Astrocyte (in vitro differentiated cells and primary cell): Measurements from ENCODE around the gene NTN1. TPM values are rescaled to one million over a fixed set of nuclear protein-coding genes. Genes with fewer than 3 reads are reported as not detected.

Experiments used
- DNase-seq: peaks from one replicate; pipeline ENCODE4 v3.0.0-alpha.2; 2010; ENCODE audit warnings: low read depth
- FAIRE-seq: peaks from 2 replicates; lab custom pipeline; 2011; peaks lifted over from hg19 to GRCh38; lab: Jason Lieb, UNC
- H2AFZ ChIP-seq: 2 replicates; pipeline ENCODE4 v1.6.0; 2012; ENCODE audit warnings: low read depth, low read length, inconsistent platforms
- H3K27ac ChIP-seq: 2 replicates; pipeline ENCODE4 v1.5.1; 2011; ENCODE audit warnings: low read depth, low read length, inconsistent platforms
- H3K27me3 ChIP-seq: 2 replicates; pipeline ENCODE4 v1.6.0; 2011; ENCODE audit warnings: low read length, inconsistent platforms; ENCODE audit not compliant: insufficient read depth
- H3K36me3 ChIP-seq: 2 replicates; pipeline ENCODE4 v1.5.1; 2011; ENCODE audit warnings: low read length, inconsistent platforms; ENCODE audit not compliant: insufficient read depth
- H3K4me1 ChIP-seq: 2 replicates; pipeline ENCODE4 v1.5.1; 2011; ENCODE audit warnings: low read length, inconsistent platforms; ENCODE audit not compliant: insufficient read depth
- H3K4me2 ChIP-seq: 2 replicates; pipeline ENCODE4 v1.6.0; 2012; ENCODE audit warnings: low read length, inconsistent platforms
- H3K4me3 ChIP-seq: 2 replicates; pipeline ENCODE4 v1.5.1; 2011; ENCODE audit warnings: low read depth, mild to moderate bottlenecking, low read length, inconsistent platforms; ENCODE audit not compliant: insufficient read depth
- H3K79me2 ChIP-seq: 2 replicates; pipeline ENCODE4 v1.6.0; 2012; ENCODE audit warnings: mild to moderate bottlenecking, low read length, inconsistent platforms; ENCODE audit not compliant: insufficient read depth
- H3K9ac ChIP-seq: 2 replicates; pipeline ENCODE4 v1.6.0; 2012; ENCODE audit warnings: mild to moderate bottlenecking, low read length, inconsistent platforms
- H3K9me3 ChIP-seq: 2 replicates; pipeline ENCODE4 v1.5.1; 2012; ENCODE audit warnings: low read depth, mild to moderate bottlenecking, low read length, inconsistent platforms; ENCODE audit not compliant: insufficient read depth
- H4K20me1 ChIP-seq: 2 replicates; pipeline ENCODE4 v1.6.0; 2012; ENCODE audit warnings: low read length, inconsistent platforms; ENCODE audit not compliant: insufficient read depth
- H3K27ac Mint-ChIP-seq: one replicate; pipeline ENCODE4 v1.8.0; 2021; ENCODE audit warnings: mild to moderate bottlenecking, mixed read lengths; ENCODE audit not compliant: unreplicated experiment
- H3K27me3 Mint-ChIP-seq: one replicate; pipeline ENCODE4 v1.8.0; 2021; ENCODE audit warnings: low read depth, mixed read lengths; ENCODE audit not compliant: unreplicated experiment
- H3K36me3 Mint-ChIP-seq: one replicate; pipeline ENCODE4 v1.8.0; 2021; ENCODE audit warnings: low read depth, mixed read lengths; ENCODE audit not compliant: unreplicated experiment
- H3K4me1 Mint-ChIP-seq: one replicate; pipeline ENCODE4 v1.8.0; 2021; ENCODE audit warnings: low read depth, mixed read lengths; ENCODE audit not compliant: unreplicated experiment
- H3K4me3 Mint-ChIP-seq: one replicate; pipeline ENCODE4 v1.8.0; 2021; ENCODE audit warnings: mild to moderate bottlenecking, moderate library complexity, mixed read lengths; ENCODE audit not compliant: unreplicated experiment
- H3K9me3 Mint-ChIP-seq: one replicate; pipeline ENCODE4 v1.8.0; 2021; ENCODE audit warnings: mild to moderate bottlenecking, mixed read lengths; ENCODE audit not compliant: unreplicated experiment
- EZH2 ChIP-seq: IDR thresholded peaks from 2 replicates; pipeline ENCODE4 v1.6.1; 2012; ENCODE audit warnings: mild to moderate bottlenecking, low read length, inconsistent platforms; ENCODE audit not compliant: insufficient read depth
- total RNA-seq: library from RNA; stranded (reverse); gene quantifications from 2 replicates; pipeline ENCODE4 v1.2.1, GENCODE V29; 2021
- TF ChIP-seq, protein P1 (sequence below): IDR thresholded peaks from 2 replicates; pipeline ENCODE4 v1.5.1; 2011; ENCODE audit warnings: low read depth, mild to moderate bottlenecking, inconsistent platforms, low read length, moderate library complexity; ENCODE audit not compliant: insufficient read depth

The NTN1 gene
- total RNA-seq, 1 donor from 2014 or later = 9.8 TPM

DNA sequence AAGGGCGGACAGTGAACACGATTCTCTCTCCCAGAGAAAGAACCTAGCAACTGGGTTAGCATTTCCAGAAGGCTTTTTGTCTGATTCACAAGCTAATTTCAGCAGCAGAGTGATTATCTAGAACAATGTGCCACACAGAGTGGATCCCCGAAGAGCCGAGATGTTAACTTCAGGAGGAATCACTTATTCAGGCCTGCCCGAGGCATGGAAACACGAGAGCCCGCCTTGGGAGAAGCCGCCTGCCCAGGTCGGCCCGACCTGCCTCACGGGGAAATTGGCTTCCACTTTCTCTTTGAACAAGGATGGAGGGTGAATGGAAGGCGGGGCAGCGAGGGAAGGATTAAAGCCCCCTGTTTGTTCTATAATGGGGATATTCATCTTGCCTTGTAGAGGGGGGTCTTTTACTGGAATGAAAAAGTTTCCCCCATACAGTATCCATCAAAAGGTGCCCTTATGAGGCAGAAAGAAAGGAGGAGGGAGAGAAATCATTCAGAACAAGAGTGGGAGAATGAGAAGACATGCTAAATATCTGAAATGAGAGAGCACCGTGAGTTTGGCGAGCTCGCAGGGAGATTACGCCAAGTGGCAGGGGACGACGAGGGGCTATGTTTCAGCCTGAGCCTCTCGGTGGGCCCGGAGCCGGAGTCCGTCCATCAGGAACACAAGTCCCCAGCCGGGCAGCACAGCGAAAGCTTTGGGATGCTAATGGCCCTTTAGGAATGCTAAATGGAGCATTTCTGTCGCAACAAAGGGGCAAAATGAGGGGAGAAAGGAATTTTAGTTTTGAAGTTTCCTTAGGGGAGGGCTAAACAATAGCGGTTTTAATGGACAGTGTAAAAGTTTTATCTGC is 33.0 kb downstream of the NTN1 start:
- H3K4me3 ChIP-seq = no peak overlapping the region
- peak overlapping the region; percentile 0 for H3K4me3 Mint-ChIP-seq
- no peaks in the 10 kb centered on the region for H3K9me3 Mint-ChIP-seq
- peak overlapping the region; percentile 13 for H3K9ac ChIP-seq
- H3K4me1 ChIP-seq = peaks cover 7% of the 10 kb centered on the region
- H3K36me3 ChIP-seq = no peaks in the 10 kb centered on the region
- peak overlapping the region; percentile 75 for H3K4me2 ChIP-seq
- H3K4me1 Mint-ChIP-seq = peaks cover 10% of the 10 kb centered on the region
- DNase-seq = no peak
- H3K79me2 ChIP-seq = no peaks in the 10 kb centered on the region
- no peak for FAIRE-seq
- no peak overlapping the region for H3K27ac ChIP-seq
- H3K9me3 ChIP-seq = peaks cover 5% of the 10 kb centered on the region
- TF ChIP-seq, protein P1, sequence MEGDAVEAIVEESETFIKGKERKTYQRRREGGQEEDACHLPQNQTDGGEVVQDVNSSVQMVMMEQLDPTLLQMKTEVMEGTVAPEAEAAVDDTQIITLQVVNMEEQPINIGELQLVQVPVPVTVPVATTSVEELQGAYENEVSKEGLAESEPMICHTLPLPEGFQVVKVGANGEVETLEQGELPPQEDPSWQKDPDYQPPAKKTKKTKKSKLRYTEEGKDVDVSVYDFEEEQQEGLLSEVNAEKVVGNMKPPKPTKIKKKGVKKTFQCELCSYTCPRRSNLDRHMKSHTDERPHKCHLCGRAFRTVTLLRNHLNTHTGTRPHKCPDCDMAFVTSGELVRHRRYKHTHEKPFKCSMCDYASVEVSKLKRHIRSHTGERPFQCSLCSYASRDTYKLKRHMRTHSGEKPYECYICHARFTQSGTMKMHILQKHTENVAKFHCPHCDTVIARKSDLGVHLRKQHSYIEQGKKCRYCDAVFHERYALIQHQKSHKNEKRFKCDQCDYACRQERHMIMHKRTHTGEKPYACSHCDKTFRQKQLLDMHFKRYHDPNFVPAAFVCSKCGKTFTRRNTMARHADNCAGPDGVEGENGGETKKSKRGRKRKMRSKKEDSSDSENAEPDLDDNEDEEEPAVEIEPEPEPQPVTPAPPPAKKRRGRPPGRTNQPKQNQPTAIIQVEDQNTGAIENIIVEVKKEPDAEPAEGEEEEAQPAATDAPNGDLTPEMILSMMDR = no peak
- no peak for TF ChIP-seq EZH2
- peaks cover 2% of the 10 kb centered on the region for H3K27me3 ChIP-seq
- peaks cover 23% of the 10 kb centered on the region for H3K27me3 Mint-ChIP-seq
- peak overlapping the region; percentile 0 for H3K27ac Mint-ChIP-seq
- no peaks in the 10 kb centered on the region for H4K20me1 ChIP-seq
- peak overlapping the region; percentile 35 for H2AFZ ChIP-seq
- peaks cover 3% of the 10 kb centered on the region for H3K36me3 Mint-ChIP-seq

DNA sequence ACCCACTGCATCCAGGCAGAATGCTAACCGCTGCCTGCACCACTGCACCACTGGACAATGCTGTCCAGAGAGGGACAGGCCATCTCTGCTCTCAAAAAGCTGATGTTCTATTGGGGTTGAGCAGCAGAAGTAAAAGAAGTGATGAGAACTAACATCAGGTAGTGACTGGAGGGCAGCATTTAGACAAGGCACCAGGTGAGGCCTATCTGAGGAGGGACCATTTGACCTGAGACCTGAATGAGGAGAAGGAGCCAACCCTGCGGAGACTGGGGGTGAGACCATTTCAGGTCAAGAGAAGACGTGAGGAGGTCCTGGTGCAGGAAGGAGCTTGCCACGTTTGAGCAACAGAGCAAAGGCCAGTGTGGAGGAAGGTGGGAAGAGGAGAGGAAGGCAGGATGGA is 34.0 kb downstream of the NTN1 start:
- Histone ChIP-seq H3K4me1 (peaks cover 7% of the 10 kb centered on the region), H3K4me2 (no peak overlapping the region), H3K36me3 (no peaks in the 10 kb centered on the region), H3K79me2 (no peaks in the 10 kb centered on the region), H3K4me3 (no peak overlapping the region), H2AFZ (no peak overlapping the region), H3K9ac (no peak overlapping the region), H3K27me3 (peaks cover 2% of the 10 kb centered on the region), H3K9me3 (peaks cover 5% of the 10 kb centered on the region), H3K27ac (no peak overlapping the region), H4K20me1 (no peaks in the 10 kb centered on the region)
- TF ChIP-seq EZH2 = no peak
- TF ChIP-seq, protein P1 = no peak
- DNase-seq = no peak
- H3K36me3 Mint-ChIP-seq = no peaks in the 10 kb centered on the region
- no peak overlapping the region for H3K4me3 Mint-ChIP-seq
- H3K27ac Mint-ChIP-seq = no peak overlapping the region
- H3K4me1 Mint-ChIP-seq = peaks cover 10% of the 10 kb centered on the region
- H3K27me3 Mint-ChIP-seq = peaks cover 23% of the 10 kb centered on the region
- H3K9me3 Mint-ChIP-seq = no peaks in the 10 kb centered on the region
- FAIRE-seq = no peak

DNA sequence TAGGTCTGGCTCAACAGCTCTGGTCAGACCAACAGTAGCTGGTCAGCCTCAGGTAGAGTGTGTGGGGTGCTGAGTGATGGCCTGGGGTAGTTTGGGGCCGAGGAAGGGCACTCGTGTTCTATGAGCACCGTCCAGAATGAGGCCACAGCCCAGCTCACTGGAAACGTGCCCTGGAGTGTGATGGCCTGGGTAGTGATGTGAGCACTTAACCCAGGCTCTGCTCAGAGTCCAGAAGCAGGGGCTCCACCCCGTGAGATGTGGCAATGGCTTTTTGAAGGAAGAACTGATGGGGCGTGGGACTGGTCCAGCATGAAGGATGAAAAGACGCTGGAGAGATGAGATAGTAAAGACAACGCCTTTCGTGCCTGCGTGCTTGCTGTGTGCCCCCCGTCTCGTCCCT is 35.3 kb downstream of the NTN1 start:
- Histone ChIP-seq H3K36me3 (no peaks in the 10 kb centered on the region), H3K4me2 (no peak overlapping the region), H4K20me1 (no peaks in the 10 kb centered on the region), H3K4me1 (no peaks in the 10 kb centered on the region), H2AFZ (no peak overlapping the region), H3K9me3 (peaks cover 5% of the 10 kb centered on the region), H3K79me2 (no peaks in the 10 kb centered on the region), H3K9ac (no peak overlapping the region), H3K27ac (no peak overlapping the region), H3K4me3 (no peak overlapping the region), H3K27me3 (peaks cover 2% of the 10 kb centered on the region)
- Mint-ChIP-seq H3K4me3 (no peak overlapping the region), H3K4me1 (peaks cover 2% of the 10 kb centered on the region), H3K27me3 (peaks cover 23% of the 10 kb centered on the region), H3K27ac (no peak overlapping the region), H3K9me3 (no peaks in the 10 kb centered on the region), H3K36me3 (no peaks in the 10 kb centered on the region)
- FAIRE-seq = no peak
- TF ChIP-seq, protein P1 = no peak
- TF ChIP-seq EZH2 = no peak
- no peak for DNase-seq
